RWPE2 (cell line): Measurements from ENCODE around the gene ASB1.

Experiments used
- ATAC-seq: fragments of 200-7000 bp; cut with Tn5 transposase; 3 replicates; pipeline ENCODE4 v1.9.1; 2021; ENCODE audit warnings: low read depth
- DNase-seq: peaks from one replicate; pipeline ENCODE4 v3.0.0-alpha.2; 2020; ENCODE audit warnings: low spot score
- H3K27ac ChIP-seq: fragments of 450-650 bp; 2 replicates; pipeline ENCODE4 v1.5.1; 2017; ENCODE audit warnings: mild to moderate bottlenecking; ENCODE audit not compliant: poor library complexity, severe bottlenecking
- H3K27me3 ChIP-seq: fragments of 250-450 bp; sonication (Bioruptor Pico); 2 replicates; pipeline ENCODE4 v1.5.1; 2021; ENCODE audit warnings: mild to moderate bottlenecking, moderate library complexity; ENCODE audit not compliant: insufficient read depth, poor library complexity, severe bottlenecking
- H3K36me3 ChIP-seq: fragments of 250-450 bp; sonication (Bioruptor Pico); 2 replicates; pipeline ENCODE4 v1.5.1; 2020; ENCODE audit warnings: low read depth, mild to moderate bottlenecking, moderate library complexity
- H3K4me1 ChIP-seq: fragments of 250-450 bp; sonication (Bioruptor Pico); 2 replicates; pipeline ENCODE4 v1.5.1; 2021; ENCODE audit warnings: mild to moderate bottlenecking, moderate library complexity; ENCODE audit not compliant: insufficient read depth, poor library complexity, severe bottlenecking
- H3K4me3 ChIP-seq: fragments of 250-450 bp; sonication (Bioruptor Pico); 2 replicates; pipeline ENCODE4 v1.5.1; 2021; ENCODE audit warnings: mild to moderate bottlenecking, moderate library complexity; ENCODE audit not compliant: severe bottlenecking
- H3K9me3 ChIP-seq: fragments of 250-450 bp; sonication (Bioruptor Pico); 2 replicates; pipeline ENCODE4 v1.5.1; 2021; ENCODE audit warnings: mild to moderate bottlenecking, moderate library complexity; ENCODE audit not compliant: severe bottlenecking
- CTCF ChIP-seq: fragments of 450-650 bp; IDR thresholded peaks from one replicate; pipeline ENCODE4 v1.5.1; 2017; ENCODE audit warnings: mild to moderate bottlenecking, moderate library complexity; ENCODE audit not compliant: poor library complexity, severe bottlenecking

ASB1 gene

GRCh38 chr2:238426568-238427434 lies at the start of gene ASB1:
ASB1 (plus strand) TSS chr2:238426927; CDS start chr2:238427071, 144 bp downstream.
- peaks cover 32% of the 10 kb centered on the region for H3K4me1 ChIP-seq
- peak within 1 kb of the TSS; percentile 100 for H3K27ac ChIP-seq
- peak within 1 kb of the TSS; percentile 67 for H3K4me3 ChIP-seq
- peak; percentile 84 for DNase-seq
- ATAC-seq, result peak; percentile 71
- no peak for TF ChIP-seq CTCF
- no peaks in the 10 kb centered on the region for H3K27me3 ChIP-seq
- H3K9me3 ChIP-seq, result no peaks in the 10 kb centered on the region
- peaks cover 42% of the 10 kb centered on the region for H3K36me3 ChIP-seq

- H3K4me1 ChIP-seq, result peaks cover 24% of the 10 kb centered on the region
- no peak for TF ChIP-seq CTCF
- no peaks in the 10 kb centered on the region for H3K9me3 ChIP-seq
- no peak overlapping the region for H3K4me3 ChIP-seq
- ATAC-seq (no peak), DNase-seq (no peak)
- peaks cover under 1% of the 10 kb centered on the region; the same call in 1 of the 2 replicates for H3K36me3 ChIP-seq
- H3K27ac ChIP-seq, result peak overlapping the region; percentile 85
- H3K27me3 ChIP-seq, result no peaks in the 10 kb centered on the region
Measured at GRCh38 chr2:238378230-238379095, 48.3 kb upstream of the ASB1 start.

GRCh38 chr2:238379096-238379810 lies 47.5 kb upstream of the ASB1 start:
- Histone ChIP-seq H3K36me3 (peaks cover 7% of the 10 kb centered on the region; the same call in 1 of the 2 replicates), H3K4me1 (peaks cover 24% of the 10 kb centered on the region), H3K4me3 (no peak overlapping the region), H3K27ac (peak overlapping the region; percentile 85), H3K27me3 (no peaks in the 10 kb centered on the region), H3K9me3 (no peaks in the 10 kb centered on the region)
- TF ChIP-seq CTCF, result no peak
- ATAC-seq (peak; percentile 57; the same call in 2 of the 3 replicates), DNase-seq (no peak)

GRCh38 chr2:238380336-238380735 lies 46.4 kb upstream of the ASB1 start:
- Histone ChIP-seq H3K4me1 (peaks cover 24% of the 10 kb centered on the region), H3K4me3 (no peak overlapping the region), H3K36me3 (peaks cover 7% of the 10 kb centered on the region; the same call in 1 of the 2 replicates), H3K9me3 (no peaks in the 10 kb centered on the region), H3K27ac (peak overlapping the region; percentile 85), H3K27me3 (no peaks in the 10 kb centered on the region)
- peak; percentile 40 for ATAC-seq
- no peak for TF ChIP-seq CTCF
- DNase-seq, result no peak
